GM18520 (cell line): ENCODE results near the gene CEACAM1.
"Not testable (repeated sequence)": the region's sequence is repeated elsewhere in the genome, so short reads cannot be mapped to it uniquely, and the experiment has no call there.

ENCODE experiments used
- ATAC-seq: cut with Tn5 transposase; IDR thresholded peaks from one replicate; pipeline ENCODE4 v1.9.1; 2021; ENCODE audit not compliant: unreplicated experiment

Gene CEACAM1

DNA sequence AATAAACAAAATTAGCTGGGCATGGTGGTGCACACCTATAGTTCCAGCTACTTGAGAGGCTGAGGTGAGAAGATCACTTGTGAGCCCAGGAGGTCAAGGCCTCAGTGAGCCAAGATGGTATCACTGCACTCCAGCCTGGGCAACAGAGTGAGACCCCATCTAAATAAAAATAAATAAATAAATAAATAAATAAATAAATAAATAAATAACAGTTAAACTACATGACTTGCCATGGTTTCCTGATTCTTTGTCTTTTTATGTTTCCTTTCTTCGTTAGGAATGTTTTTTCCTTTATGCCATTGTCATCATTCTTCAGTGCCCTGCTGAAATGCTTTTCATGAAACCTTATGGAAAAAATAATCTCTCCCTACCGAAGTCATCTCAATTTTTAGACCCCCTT is 50.3 kb downstream of the CEACAM1 start:
- ATAC-seq, result no peak

DNA sequence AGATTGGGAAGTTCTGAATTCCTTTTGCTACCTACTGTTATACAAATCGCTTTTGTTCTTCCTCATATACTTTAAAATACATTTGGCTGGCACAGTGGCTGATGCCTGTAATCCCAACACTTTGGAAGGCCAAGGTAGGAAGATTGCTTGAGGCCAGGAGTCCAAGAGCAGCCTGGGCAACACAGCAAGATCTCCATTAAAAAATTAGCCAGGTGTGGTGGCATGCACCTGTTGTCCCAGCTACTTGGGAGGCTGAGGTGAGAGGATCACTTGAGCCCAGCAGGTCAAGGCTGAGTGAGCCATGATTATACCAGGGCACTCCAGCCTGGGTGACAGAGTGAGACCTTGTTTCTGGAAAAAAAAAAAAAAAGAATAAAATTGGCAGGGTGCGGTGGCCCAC is 51.2 kb downstream of the CEACAM1 start:
- no peak for ATAC-seq

DNA sequence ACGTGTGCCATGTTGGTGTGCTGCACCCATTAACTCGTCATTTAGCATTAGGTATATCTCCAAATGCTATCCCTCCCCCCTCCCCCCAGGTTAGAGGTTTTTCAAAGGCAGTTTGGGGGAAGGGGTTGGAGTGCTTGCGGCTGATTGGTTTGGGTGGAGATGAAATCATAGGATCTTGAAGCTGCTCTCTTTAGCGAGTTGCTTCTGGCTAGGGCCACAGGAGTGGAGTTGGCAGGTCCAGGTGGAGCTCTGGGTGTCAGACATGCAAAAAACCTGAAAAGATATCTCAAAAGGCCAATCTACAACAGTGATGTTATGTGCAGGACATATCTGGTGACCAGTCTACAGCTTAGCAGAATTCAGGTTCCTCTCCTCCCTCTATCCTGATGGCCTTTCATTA is 52.9 kb downstream of the CEACAM1 start:
- no peak for ATAC-seq

DNA sequence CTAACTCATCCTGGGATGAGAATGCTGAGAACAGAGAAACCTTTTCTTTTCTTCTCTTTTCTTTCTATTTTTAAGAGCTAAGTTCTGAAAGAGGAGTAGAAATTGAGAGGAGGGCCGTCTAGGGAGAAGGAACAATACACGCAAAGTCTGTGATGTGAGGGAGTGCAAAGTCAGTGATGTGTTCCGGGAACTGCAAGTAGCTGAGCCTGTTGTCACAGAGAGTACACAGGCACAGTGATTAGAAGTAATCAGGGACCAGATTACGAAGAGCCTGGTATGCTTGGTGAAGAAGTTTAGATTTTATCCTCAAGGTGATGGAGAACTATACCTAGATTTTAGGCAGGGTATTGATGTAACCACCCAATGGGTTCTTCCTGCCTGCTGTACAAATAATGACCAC is 53.5 kb downstream of the CEACAM1 start:
- no peak for ATAC-seq

DNA sequence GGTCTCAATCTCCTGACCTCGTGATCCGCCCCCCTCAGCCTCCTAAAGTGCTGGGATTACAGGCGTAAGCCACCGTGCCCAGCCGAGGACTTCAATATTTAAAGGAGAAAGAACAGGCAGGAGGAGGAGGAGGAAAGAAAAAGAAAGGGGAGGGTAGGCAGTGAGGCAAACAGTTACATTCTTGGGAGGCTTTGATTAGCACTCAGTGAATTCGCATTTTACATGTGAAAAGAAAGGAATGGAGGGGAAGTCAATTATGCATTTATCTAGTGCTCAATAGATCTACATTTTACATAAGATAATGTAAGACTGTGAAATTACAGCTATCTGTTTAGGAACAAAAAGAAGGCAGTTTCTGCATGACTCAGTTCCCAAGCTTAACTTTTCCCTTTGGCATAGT is 54.6 kb downstream of the CEACAM1 start:
- ATAC-seq, result no peak

DNA sequence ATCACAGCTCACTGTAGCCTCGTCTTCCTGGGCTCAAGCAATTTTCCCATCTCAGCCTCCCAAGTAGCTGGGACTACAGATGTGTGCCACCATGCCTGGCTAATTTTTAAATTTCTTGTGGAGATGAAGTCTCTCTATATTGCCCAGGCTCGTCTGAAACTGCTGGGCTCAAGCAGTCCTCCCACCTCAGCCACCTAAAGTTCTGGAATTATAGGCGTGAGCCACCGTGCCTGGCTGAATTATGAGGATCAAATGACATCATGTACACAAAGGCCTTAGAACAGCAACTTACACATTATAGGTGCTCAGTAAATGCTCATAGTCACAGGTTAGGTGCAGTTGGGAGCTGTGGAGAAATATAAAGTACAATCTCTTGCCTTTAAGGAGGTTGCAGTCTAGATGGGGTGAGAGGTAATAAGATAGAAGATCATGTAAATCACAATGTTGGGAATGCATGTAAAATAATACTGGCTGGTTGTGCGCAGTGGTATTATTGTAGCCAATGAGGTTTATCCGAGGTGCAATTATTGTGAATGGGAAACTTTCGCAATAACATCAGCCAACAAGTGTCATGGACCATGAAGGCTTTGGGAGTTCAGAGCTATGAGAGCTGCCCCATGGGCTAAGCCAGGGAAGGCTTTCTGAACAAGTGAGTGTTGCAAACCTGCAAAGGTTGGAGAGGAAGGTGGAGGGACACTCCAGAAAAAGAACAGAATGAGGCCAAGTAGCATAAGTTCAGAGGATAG is 55.7 kb downstream of the CEACAM1 start:
- no peak for ATAC-seq

DNA sequence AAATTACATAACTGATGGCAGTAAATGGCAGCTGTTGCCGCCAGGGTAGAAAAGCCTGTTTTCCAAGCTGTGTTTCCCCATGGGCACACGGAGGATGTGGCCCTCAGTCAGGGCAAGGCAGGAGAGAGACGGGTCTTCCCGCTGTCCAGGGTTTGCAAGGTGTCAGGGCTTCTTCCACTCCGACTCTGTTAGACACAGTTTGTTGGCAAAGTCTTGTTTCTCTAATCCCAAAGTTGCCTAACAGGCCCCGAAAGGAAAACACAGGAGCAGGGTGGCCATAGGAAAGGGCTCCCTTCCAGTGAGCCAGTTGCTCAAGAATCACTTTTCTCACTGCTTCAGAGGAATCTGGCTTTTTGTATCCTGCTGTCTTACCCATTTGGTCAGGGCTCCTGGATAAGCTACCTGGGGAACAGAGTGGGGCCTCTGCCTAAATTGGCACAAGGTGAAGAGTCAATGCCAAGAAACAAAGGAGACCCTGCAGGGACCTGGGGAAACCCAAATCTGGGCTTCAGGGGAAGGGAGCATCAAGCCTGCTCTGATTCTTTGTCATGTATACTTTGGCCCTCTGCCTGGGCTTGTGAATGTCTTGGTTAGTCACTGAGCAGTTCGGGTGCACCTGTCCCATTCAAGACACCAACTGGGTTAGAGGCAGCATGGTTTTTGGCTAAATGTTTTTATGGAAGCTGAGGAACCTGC is 56.6 kb downstream of the CEACAM1 start:
- ATAC-seq, result no peak

DNA sequence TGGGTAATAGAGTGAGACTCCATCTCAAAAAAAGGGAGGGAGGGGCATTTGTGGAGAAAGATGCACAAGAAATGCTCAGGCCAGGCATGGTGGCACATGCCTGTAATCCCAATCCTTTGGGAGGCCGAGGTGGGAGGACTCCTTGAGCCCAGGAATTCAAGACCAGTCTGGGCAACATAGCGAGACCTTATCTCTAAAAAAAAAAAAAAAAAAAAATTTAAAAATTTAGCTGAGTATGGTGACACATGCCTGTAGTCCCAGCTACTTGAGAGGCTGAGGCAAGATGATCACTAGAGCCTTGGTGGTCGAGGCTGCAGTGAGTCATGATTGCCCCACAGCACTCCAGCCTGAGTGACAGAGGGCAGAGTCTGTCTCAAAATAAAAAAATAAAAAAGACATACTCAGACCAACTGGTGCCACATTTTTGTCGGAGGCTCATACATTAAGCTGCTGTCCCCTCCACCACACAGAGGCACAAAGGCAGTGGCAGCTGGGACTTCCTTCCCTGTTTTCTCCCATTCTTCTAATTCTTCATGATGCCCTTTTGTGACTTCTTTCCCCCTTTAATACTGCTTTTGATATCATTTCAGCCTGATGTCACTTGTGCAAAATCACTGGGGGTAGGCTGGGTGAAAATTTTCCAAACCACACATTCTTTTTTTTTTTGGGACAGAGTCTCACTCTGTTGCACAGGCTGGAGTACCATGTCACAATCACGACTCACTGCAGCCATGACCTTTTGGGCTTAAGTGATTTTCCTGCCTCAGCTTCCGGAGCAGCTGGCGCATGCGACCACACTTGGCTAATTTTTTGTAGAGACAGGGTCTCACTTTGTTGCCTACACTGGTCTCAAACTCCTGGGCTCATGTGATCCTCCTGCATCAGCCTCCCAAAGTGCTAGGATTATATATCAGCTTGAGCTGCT is 58.7 kb downstream of the CEACAM1 start:
- ATAC-seq, result no peak

DNA sequence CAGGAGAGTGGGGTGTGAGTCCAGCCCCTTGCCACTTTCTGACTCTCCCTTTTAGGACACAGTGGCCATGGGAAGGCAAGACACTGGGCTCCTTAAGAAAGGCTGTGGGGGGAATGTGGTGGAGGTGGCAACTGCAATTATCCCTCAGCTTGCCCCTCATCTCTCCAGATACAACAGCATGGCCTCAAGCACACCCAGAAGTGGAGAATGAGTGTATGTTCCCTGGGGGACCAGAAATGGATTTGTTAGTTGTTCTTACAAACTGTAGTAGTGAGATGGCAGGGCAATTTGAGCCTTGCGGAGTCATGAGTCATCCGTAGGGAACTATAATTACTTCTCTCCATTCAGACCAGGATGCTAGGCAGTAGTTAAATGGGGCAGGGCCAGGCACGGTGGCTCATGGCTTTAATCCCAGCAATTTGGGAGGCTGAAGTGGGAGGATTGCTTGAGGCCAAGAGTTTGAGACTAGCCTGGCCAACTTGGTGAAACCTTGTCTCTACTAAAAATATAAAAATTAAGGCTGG is 59.9 kb downstream of the CEACAM1 start:
- ATAC-seq, result no peak

DNA sequence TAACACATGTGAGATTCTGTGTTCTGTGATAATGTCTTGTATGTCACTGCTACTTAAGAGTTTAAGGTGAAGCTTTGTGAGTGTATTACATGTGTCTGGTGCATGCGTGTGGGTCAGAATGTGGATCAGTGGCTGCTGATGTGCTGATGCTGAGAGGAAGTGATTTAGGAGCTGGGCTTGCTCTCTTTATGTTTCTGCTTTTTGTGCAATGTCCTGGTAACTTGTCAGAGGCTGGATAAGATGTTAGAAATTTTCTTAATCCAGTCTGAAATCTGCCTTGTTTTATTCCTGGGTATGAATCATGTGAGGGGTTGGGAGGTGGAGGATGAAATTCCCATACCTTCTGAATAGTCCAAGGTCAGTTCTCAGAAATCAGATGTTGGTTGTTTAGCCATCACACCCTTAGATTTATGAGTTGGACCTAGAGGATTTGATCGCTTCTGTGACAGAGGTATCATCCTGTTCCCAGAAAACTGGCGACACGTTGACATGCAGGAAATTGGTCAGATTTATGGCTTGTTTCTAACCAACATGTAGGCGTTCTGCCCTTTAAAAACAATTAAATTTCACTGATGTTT is 61.0 kb downstream of the CEACAM1 start:
- ATAC-seq, result no peak

DNA sequence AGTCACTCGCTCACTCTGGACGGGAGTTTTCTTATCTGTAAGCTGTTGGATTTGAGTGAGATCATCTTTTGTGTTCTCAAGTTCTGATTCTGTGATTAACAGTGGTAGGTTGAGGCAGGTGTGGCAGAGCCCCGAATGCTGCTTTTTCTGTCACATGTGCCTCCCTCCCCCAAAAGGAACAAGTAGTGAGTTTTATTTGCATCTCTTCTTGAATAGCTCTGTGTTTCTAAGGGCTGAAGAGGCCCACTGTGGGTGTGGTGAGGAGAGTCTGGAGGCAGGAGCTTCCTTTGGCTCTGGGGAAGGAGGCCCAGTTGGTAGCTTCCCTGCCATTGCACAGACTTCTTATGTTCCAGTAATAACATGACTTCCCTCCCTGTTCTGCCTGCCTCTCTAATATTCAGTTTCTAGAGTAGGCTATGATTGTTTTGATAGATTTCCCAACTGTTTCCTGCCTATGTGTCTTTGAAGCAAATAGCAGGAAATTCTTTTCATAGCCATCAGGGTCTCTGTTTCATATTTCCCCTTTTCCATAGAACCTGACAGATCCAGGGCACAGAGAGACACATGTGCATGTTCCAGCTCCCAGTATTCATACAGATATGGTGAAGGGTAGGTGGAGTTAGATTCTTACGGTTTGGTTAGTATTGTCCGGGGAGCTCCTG is 61.6 kb downstream of the CEACAM1 start:
- ATAC-seq, result no peak

DNA sequence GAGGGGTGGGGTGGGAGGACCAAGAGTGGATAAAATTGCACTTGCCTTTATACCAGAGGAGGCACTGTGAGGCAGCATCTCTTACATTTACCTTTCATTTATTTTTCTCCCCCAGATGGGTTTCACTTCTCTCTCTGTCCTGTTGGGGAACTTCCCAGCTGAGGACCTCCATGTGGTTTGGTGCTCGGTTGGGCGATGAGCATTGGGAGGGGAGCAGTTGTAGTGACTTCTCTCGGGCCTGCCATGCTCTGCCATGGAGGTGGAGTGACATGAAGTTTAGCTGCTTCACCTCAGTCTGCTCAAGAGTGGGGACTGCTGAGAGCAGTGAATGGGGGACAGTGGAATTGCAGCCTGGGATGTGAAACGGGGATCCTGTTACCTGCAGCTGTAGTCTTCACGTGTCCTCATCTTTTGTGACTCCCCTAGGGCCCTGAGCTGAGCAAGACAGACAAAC is 62.4 kb downstream of the CEACAM1 start:
- no peak for ATAC-seq

DNA sequence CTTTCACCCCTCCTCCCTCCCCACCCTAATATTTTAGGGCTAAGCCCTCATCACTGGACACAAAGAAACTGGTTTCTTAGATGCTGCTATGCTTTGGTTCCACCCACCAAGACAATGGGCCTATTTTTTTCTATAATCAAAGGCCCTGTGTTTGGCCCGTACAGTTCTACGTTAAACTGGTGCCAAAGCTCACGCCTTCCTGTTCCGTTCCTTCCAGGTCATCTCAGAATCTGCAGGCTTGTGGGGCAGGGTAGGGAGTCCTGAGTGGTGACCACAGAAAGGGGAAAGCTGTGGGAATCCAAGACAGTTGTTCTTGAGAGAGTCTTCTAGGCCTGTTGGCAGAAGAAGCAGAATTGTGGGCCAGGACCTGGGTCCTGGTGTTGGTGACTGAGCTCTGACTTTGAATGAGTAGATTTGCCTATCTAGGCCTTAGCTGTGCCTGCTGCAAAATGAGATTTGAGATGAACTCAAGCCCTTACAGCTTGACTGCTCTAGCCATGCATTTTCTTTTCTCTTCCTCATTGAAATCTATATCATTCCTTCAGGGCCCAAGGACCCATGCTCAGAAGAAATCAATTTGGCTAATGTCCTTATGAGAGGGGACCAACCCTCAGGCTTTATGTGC is 66.5 kb downstream of the CEACAM1 start:
- no peak for ATAC-seq

DNA sequence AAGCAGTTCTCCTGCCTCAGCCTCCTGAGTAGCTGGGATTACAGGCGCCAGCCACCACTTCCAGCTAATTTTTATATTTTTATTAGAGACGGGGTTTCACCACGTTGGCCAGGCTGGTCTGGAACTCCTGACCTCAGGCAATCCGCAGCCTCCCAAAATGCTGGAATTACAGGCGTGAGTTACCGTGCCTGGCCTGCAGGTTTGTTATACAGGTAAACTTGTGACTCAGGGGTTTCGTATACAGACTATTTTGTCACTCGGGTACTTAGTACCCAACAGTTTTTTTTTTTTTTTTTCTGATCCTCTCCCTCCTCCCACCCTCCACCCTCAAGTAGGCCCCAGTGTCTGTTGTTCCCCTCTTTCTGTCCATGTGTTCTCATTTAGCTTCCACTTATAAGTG is 67.0 kb downstream of the CEACAM1 start:
- ATAC-seq, result not testable (repeated sequence)

DNA sequence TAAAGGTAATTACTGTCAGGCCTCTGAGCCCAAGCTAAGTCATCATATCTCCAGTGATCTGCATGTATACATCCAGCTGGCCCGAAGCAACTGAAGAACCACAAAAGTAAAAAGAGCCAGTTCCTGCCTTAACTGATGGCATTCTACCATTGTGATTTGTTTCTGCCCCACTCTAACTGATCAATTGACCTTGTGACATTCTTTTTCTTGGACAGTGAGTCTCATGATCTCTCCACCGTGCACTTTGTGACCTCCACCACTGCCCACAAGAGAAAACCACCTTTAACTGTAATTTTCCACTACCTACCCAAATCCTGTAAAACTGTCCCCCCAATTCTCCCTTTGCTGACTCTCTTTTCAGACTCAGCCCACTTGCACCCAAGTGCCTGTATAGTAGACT is 68.4 kb downstream of the CEACAM1 start:
- ATAC-seq, result no peak
